Astrocyte (in vitro differentiated cells and primary cell): Measurements from ENCODE around the gene MLIP. TPM values are rescaled to one million over a fixed set of nuclear protein-coding genes. Genes with fewer than 3 reads are reported as not detected.

ENCODE experiments used
- DNase-seq: peaks from one replicate; pipeline ENCODE4 v3.0.0-alpha.2; 2010; ENCODE audit warnings: low read depth
- FAIRE-seq: peaks from 2 replicates; lab custom pipeline; 2011; peaks lifted over from hg19 to GRCh38; lab: Jason Lieb, UNC
- H2AFZ ChIP-seq: 2 replicates; pipeline ENCODE4 v1.6.0; 2012; ENCODE audit warnings: low read depth, low read length, inconsistent platforms
- H3K27ac ChIP-seq: 2 replicates; pipeline ENCODE4 v1.5.1; 2011; ENCODE audit warnings: low read depth, low read length, inconsistent platforms
- H3K27me3 ChIP-seq: 2 replicates; pipeline ENCODE4 v1.6.0; 2011; ENCODE audit warnings: low read length, inconsistent platforms; ENCODE audit not compliant: insufficient read depth
- H3K36me3 ChIP-seq: 2 replicates; pipeline ENCODE4 v1.5.1; 2011; ENCODE audit warnings: low read length, inconsistent platforms; ENCODE audit not compliant: insufficient read depth
- H3K4me1 ChIP-seq: 2 replicates; pipeline ENCODE4 v1.5.1; 2011; ENCODE audit warnings: low read length, inconsistent platforms; ENCODE audit not compliant: insufficient read depth
- H3K4me2 ChIP-seq: 2 replicates; pipeline ENCODE4 v1.6.0; 2012; ENCODE audit warnings: low read length, inconsistent platforms
- H3K4me3 ChIP-seq: 2 replicates; pipeline ENCODE4 v1.5.1; 2011; ENCODE audit warnings: low read depth, mild to moderate bottlenecking, low read length, inconsistent platforms; ENCODE audit not compliant: insufficient read depth
- H3K79me2 ChIP-seq: 2 replicates; pipeline ENCODE4 v1.6.0; 2012; ENCODE audit warnings: mild to moderate bottlenecking, low read length, inconsistent platforms; ENCODE audit not compliant: insufficient read depth
- H3K9ac ChIP-seq: 2 replicates; pipeline ENCODE4 v1.6.0; 2012; ENCODE audit warnings: mild to moderate bottlenecking, low read length, inconsistent platforms
- H3K9me3 ChIP-seq: 2 replicates; pipeline ENCODE4 v1.5.1; 2012; ENCODE audit warnings: low read depth, mild to moderate bottlenecking, low read length, inconsistent platforms; ENCODE audit not compliant: insufficient read depth
- H4K20me1 ChIP-seq: 2 replicates; pipeline ENCODE4 v1.6.0; 2012; ENCODE audit warnings: low read length, inconsistent platforms; ENCODE audit not compliant: insufficient read depth
- H3K27ac Mint-ChIP-seq: one replicate; pipeline ENCODE4 v1.8.0; 2021; ENCODE audit warnings: mild to moderate bottlenecking, mixed read lengths; ENCODE audit not compliant: unreplicated experiment
- H3K27me3 Mint-ChIP-seq: one replicate; pipeline ENCODE4 v1.8.0; 2021; ENCODE audit warnings: low read depth, mixed read lengths; ENCODE audit not compliant: unreplicated experiment
- H3K36me3 Mint-ChIP-seq: one replicate; pipeline ENCODE4 v1.8.0; 2021; ENCODE audit warnings: low read depth, mixed read lengths; ENCODE audit not compliant: unreplicated experiment
- H3K4me1 Mint-ChIP-seq: one replicate; pipeline ENCODE4 v1.8.0; 2021; ENCODE audit warnings: low read depth, mixed read lengths; ENCODE audit not compliant: unreplicated experiment
- H3K4me3 Mint-ChIP-seq: one replicate; pipeline ENCODE4 v1.8.0; 2021; ENCODE audit warnings: mild to moderate bottlenecking, moderate library complexity, mixed read lengths; ENCODE audit not compliant: unreplicated experiment
- H3K9me3 Mint-ChIP-seq: one replicate; pipeline ENCODE4 v1.8.0; 2021; ENCODE audit warnings: mild to moderate bottlenecking, mixed read lengths; ENCODE audit not compliant: unreplicated experiment
- CTCF ChIP-seq: IDR thresholded peaks from 2 replicates; pipeline ENCODE4 v1.5.1; 2011; ENCODE audit warnings: low read depth, mild to moderate bottlenecking, inconsistent platforms, low read length, moderate library complexity; ENCODE audit not compliant: insufficient read depth
- EZH2 ChIP-seq: IDR thresholded peaks from 2 replicates; pipeline ENCODE4 v1.6.1; 2012; ENCODE audit warnings: mild to moderate bottlenecking, low read length, inconsistent platforms; ENCODE audit not compliant: insufficient read depth
- total RNA-seq: library from RNA; stranded (reverse); gene quantifications from 2 replicates; pipeline ENCODE4 v1.2.1, GENCODE V29; 2021

The MLIP gene
- total RNA-seq, 1 donor from 2014 or later = not detected

- Histone ChIP-seq H3K79me2 (no peaks in the 10 kb centered on the region), H3K27ac (peak overlapping the region; percentile 15), H3K4me1 (no peaks in the 10 kb centered on the region), H4K20me1 (no peaks in the 10 kb centered on the region), H3K36me3 (no peaks in the 10 kb centered on the region), H3K9ac (no peak overlapping the region), H3K9me3 (no peaks in the 10 kb centered on the region), H3K27me3 (no peaks in the 10 kb centered on the region), H3K4me3 (no peak overlapping the region), H3K4me2 (no peak overlapping the region), H2AFZ (peak overlapping the region; percentile 32)
- H3K9me3 Mint-ChIP-seq = no peaks in the 10 kb centered on the region
- no peaks in the 10 kb centered on the region for H3K36me3 Mint-ChIP-seq
- H3K4me3 Mint-ChIP-seq = no peak overlapping the region
- peak; percentile 81 for DNase-seq
- peak; percentile 89 for FAIRE-seq
- TF ChIP-seq EZH2 (no peak), CTCF (no peak)
- H3K4me1 Mint-ChIP-seq = peaks cover 11% of the 10 kb centered on the region
- peak overlapping the region; percentile 15 for H3K27ac Mint-ChIP-seq
- no peaks in the 10 kb centered on the region for H3K27me3 Mint-ChIP-seq
These were observed 25.7 kb upstream of the MLIP start for GRCh38 chr6:54085541-54085940.

- no peak overlapping the region for H3K27ac ChIP-seq
These were observed 24.8 kb upstream of the MLIP start for GRCh38 chr6:54086439-54086838.

More at GRCh38 chr6:54086439-54086838, 24.8 kb upstream of the MLIP start:
- Histone ChIP-seq H3K9me3 (no peaks in the 10 kb centered on the region), H3K27me3 (no peaks in the 10 kb centered on the region), H4K20me1 (no peaks in the 10 kb centered on the region), H3K4me3 (no peak overlapping the region), H3K9ac (no peak overlapping the region), H3K79me2 (no peaks in the 10 kb centered on the region), H2AFZ (no peak overlapping the region), H3K4me2 (no peak overlapping the region), H3K36me3 (no peaks in the 10 kb centered on the region), H3K4me1 (no peaks in the 10 kb centered on the region)
- FAIRE-seq (no peak), DNase-seq (peak; percentile 20)
- H3K9me3 Mint-ChIP-seq = no peaks in the 10 kb centered on the region
- no peaks in the 10 kb centered on the region for H3K27me3 Mint-ChIP-seq
- H3K36me3 Mint-ChIP-seq = no peaks in the 10 kb centered on the region
- TF ChIP-seq EZH2 (no peak), CTCF (no peak)
- peaks cover 11% of the 10 kb centered on the region for H3K4me1 Mint-ChIP-seq
- H3K27ac Mint-ChIP-seq = no peak overlapping the region
- no peak overlapping the region for H3K4me3 Mint-ChIP-seq
